GM21360 (cell line): ENCODE measurements around the gene NFIX.

Source experiments
- ATAC-seq: cut with Tn5 transposase; IDR thresholded peaks from one replicate; pipeline ENCODE4 v1.9.1; 2021; ENCODE audit warnings: mild to moderate bottlenecking, moderate library complexity; ENCODE audit not compliant: unreplicated experiment

NFIX gene

GRCh38 chr19:13053238-13053637, 58.0 kb downstream of the NFIX start:
- no peak for ATAC-seq

GRCh38 chr19:13053761-13054625, 58.7 kb downstream of the NFIX start:
- ATAC-seq, result no peak

- ATAC-seq, result no peak
Observed at GRCh38 chr19:13054626-13055212, 59.4 kb downstream of the NFIX start.

GRCh38 chr19:13055213-13056051, 60.2 kb downstream of the NFIX start:
- ATAC-seq, result no peak

GRCh38 chr19:13056052-13056660, 60.9 kb downstream of the NFIX start:
- no peak for ATAC-seq

GRCh38 chr19:13057147-13057572, 61.9 kb downstream of the NFIX start:
- no peak for ATAC-seq

GRCh38 chr19:13057744-13058143, 62.5 kb downstream of the NFIX start:
- no peak for ATAC-seq

GRCh38 chr19:13058951-13059660, 63.8 kb downstream of the NFIX start:
- no peak for ATAC-seq

- ATAC-seq, result no peak
Observed at GRCh38 chr19:13060233-13060963, 65.1 kb downstream of the NFIX start.

GRCh38 chr19:13060964-13061927, 66.0 kb downstream of the NFIX start:
- no peak for ATAC-seq

- ATAC-seq, result no peak
Observed at GRCh38 chr19:13062317-13062716, 67.0 kb downstream of the NFIX start.

- ATAC-seq, result no peak
Observed at GRCh38 chr19:13063461-13064091, 68.3 kb downstream of the NFIX start.

GRCh38 chr19:13064092-13064489, 68.8 kb downstream of the NFIX start:
- no peak for ATAC-seq

- ATAC-seq, result no peak
Observed at GRCh38 chr19:13066226-13066625, 71.0 kb downstream of the NFIX start.

GRCh38 chr19:13066933-13067807, 71.9 kb downstream of the NFIX start:
- ATAC-seq, result no peak

- ATAC-seq, result no peak
Observed at GRCh38 chr19:13068085-13068846, 73.0 kb downstream of the NFIX start.
